GM12878 (cell line): Measurements from ENCODE around the gene DNAJC3. TPM values are rescaled to one million over a fixed set of nuclear protein-coding genes. Genes with fewer than 3 reads are reported as not detected.

Source experiments
- ATAC-seq: fragments of 200-7000 bp; cut with Tn5 transposase; 3 replicates; pipeline ENCODE4 v1.9.1; 2020; ENCODE audit warnings: mild to moderate bottlenecking, moderate library complexity
- BruUV-seq: library from RNA; stranded (reverse); fragments of 400-500 nt; replicated peaks from 2 replicates; lab custom pipeline; 2021; lab: Mats Ljungman, UMichigan
- CTCF ChIA-PET: fragments of 300-600 bp; sonication (Branson Sonifier 250); formaldehyde crosslinking; extraction: SDS; loops from one replicate; lab custom pipeline; 2021; ENCODE audit warnings: inconsistent platforms; lab: Yijun Ruan, JAX
- POLR2A ChIA-PET: fragments of 350-600 bp; formaldehyde crosslinking; extraction: SDS; loops from one replicate; lab custom pipeline; 2021; ENCODE audit warnings: inconsistent platforms; lab: Charles Lee
- RAD21 ChIA-PET: fragments of 300-600 bp; sonication (Branson Sonifier 250); formaldehyde crosslinking; loops from one replicate; lab custom pipeline; 2023; ENCODE audit warnings: antibody characterized with exemption; ENCODE audit not compliant: unreplicated experiment; lab: Charles Lee
- SMC1A ChIA-PET: fragments of 300-600 bp; sonication (Branson Sonifier 250); formaldehyde crosslinking; loops from one replicate; lab custom pipeline; 2023; ENCODE audit not compliant: unreplicated experiment, uncharacterized antibody; lab: Charles Lee
- DNase-seq: peaks from one replicate; pipeline ENCODE4 v3.0.0-alpha.2; 2011; ENCODE audit warnings: low read depth, low spot score
- FAIRE-seq: peaks from 3 replicates; lab custom pipeline; 2011; peaks lifted over from hg19 to GRCh38; lab: Jason Lieb, UNC
- H2AFZ ChIP-seq: 2 replicates; pipeline ENCODE4 v1.6.0; 2011; ENCODE audit warnings: low read depth, low read length, control low read depth; ENCODE audit not compliant: control insufficient read depth
- H3K27ac ChIP-seq: 2 replicates; pipeline ENCODE4 v1.5.1; 2011; ENCODE audit warnings: control low read depth; ENCODE audit not compliant: control insufficient read depth, insufficient read depth
- H3K27me3 ChIP-seq, 2 experiments: replicated peaks in 1 of 2; 2 replicates each; pipeline versions ENCODE4 v1.6.0 to v1.6.1; 2011; ENCODE audit warnings: low read length in 1 of 2; ENCODE audit not compliant: control insufficient read depth in 2 of 2, insufficient read depth in 2 of 2
- H3K36me3 ChIP-seq, 2 experiments: 2 replicates each; pipeline ENCODE4 v1.5.1; 2011; ENCODE audit warnings: low read length in 1 of 2; ENCODE audit not compliant: control insufficient read depth in 2 of 2, insufficient read depth in 2 of 2
- H3K4me1 ChIP-seq: 2 replicates; pipeline ENCODE4 v1.6.1; 2011; ENCODE audit warnings: mild to moderate bottlenecking, low read length, moderate library complexity, mixed read lengths; ENCODE audit not compliant: control insufficient read depth, insufficient read depth
- H3K4me2 ChIP-seq: 2 replicates; pipeline ENCODE4 v1.6.0; 2011; ENCODE audit warnings: control low read depth; ENCODE audit not compliant: control insufficient read depth, insufficient read depth
- H3K4me3 ChIP-seq: fragments of 200-600 bp; sonication (generic); 2 replicates; pipeline ENCODE4 v1.5.1; 2016
- H3K79me2 ChIP-seq: 2 replicates; pipeline ENCODE4 v1.6.0; 2011; ENCODE audit warnings: low read length; ENCODE audit not compliant: control insufficient read depth, insufficient read depth
- H3K9ac ChIP-seq: 2 replicates; pipeline ENCODE4 v1.8.0; 2011; ENCODE audit warnings: low read length, control low read depth, mixed read lengths; ENCODE audit not compliant: control insufficient read depth, insufficient read depth
- H3K9me3 ChIP-seq: replicated peaks from 3 replicates; pipeline ENCODE4 v1.5.1; 2011; ENCODE audit warnings: mild to moderate bottlenecking, low read length; ENCODE audit not compliant: control insufficient read depth, insufficient read depth
- H4K20me1 ChIP-seq: 2 replicates; pipeline ENCODE4 v1.6.0; 2011; ENCODE audit not compliant: control insufficient read depth, insufficient read depth
- BHLHE40 ChIP-seq, 2 experiments: fragments of 450-650 bp in 1 of 2; IDR thresholded peaks; 2 replicates each; pipeline ENCODE4 v1.6.1; 2011 to 2017; ENCODE audit warnings: low read depth in 2 of 2, borderline replicate concordance in 1 of 2, improper control_type of control experiment in 1 of 2, low read length in 1 of 2, mild to moderate bottlenecking in 1 of 2
- NFXL1 ChIP-seq: fragments of 450-650 bp; IDR thresholded peaks from 2 replicates; pipeline ENCODE4 v1.6.1; 2017; ENCODE audit warnings: antibody characterized with exemption, mild to moderate bottlenecking, borderline replicate concordance
- RB1 ChIP-seq: fragments of 450-650 bp; formaldehyde crosslinking; IDR thresholded peaks from 2 replicates; pipeline ENCODE4 v1.6.1; 2017; ENCODE audit warnings: mild to moderate bottlenecking, borderline replicate concordance
- SIN3A ChIP-seq: IDR thresholded peaks from 2 replicates; pipeline ENCODE4 v1.6.1; 2012; ENCODE audit warnings: low read depth, low read length, improper control_type of control experiment
- SMAD1 ChIP-seq: fragments of 450-650 bp; IDR thresholded peaks from 2 replicates; pipeline ENCODE4 v1.6.1; 2018; ENCODE audit warnings: mild to moderate bottlenecking, low read depth; ENCODE audit not compliant: partially characterized antibody
- SMC3 ChIP-seq: IDR thresholded peaks from 2 replicates; pipeline ENCODE4 v1.6.1; 2011; ENCODE audit warnings: low read length, improper control_type of control experiment, borderline replicate concordance
- STAT3 ChIP-seq: IDR thresholded peaks from 2 replicates; pipeline ENCODE4 v1.6.1; 2011; ENCODE audit warnings: low read depth, low read length, improper control_type of control experiment
- TARDBP ChIP-seq: IDR thresholded peaks from 2 replicates; pipeline ENCODE4 v1.6.1; 2016; ENCODE audit warnings: borderline replicate concordance
- WGBS: methylation state at CpG from one replicate; pipeline ENCODE4 v1.1.6; 2016; ENCODE audit warnings: low lambda C conversion rate; ENCODE audit not compliant: insufficient replicate concordance, insufficient coverage; ENCODE audit errors: missing lambda C conversion rate; 5-methylcytosine and 5-hydroxymethylcytosine counted together
- in situ Hi-C: fragments of 300-500 bp; cut with MboI; formaldehyde crosslinking; loops from 9 replicates; pipeline ENCODE4 v1.14.3; 2018; ENCODE audit warnings: mixed read lengths
- intact Hi-C: fragments of 100-400 bp; cut with micrococcal nuclease; formaldehyde crosslinking; loops from one replicate; pipeline ENCODE4 v1.14.2; 2022; ENCODE audit not compliant: unreplicated experiment
- polyA plus RNA-seq, 11 experiments: library from polyadenylated mRNA; depleted of rRNA in 4 of 11; unstranded in 6 of 11; stranded (reverse) in 5 of 11; fragments of >200 nt; fragmentation: Nextera tagmentation in 4 of 11; fragmentation: Illumina TruSeq in 1 of 11; extraction: Ambion mirVana in 4 of 11; extraction: Trizol in 1 of 11; gene quantifications; 1 replicate in 1 of 11; 2 replicates in 10 of 11; pipeline versions ENCODE4 v1.2.1 to v1.2.3, GENCODE V29; 2011 to 2016; ENCODE audit warnings: inconsistent platforms in 2 of 11, missing spikeins in 2 of 11, low read depth in 1 of 11
- total RNA-seq, 4 experiments: library from RNA; depleted of rRNA in 3 of 4; stranded (reverse); fragments of >200 nt in 3 of 4; fragmentation: Illumina TruSeq in 1 of 4; extraction: Trizol in 1 of 4; gene quantifications; 2 replicates each; pipeline versions ENCODE4 v1.2.1 to v1.2.3, GENCODE V29; 2013 to 2021
- TF ChIP-seq, protein P1 (sequence below): IDR thresholded peaks from 2 replicates; pipeline ENCODE4 v1.6.1; 2012; ENCODE audit warnings: low read depth, low read length, improper control_type of control experiment

The DNAJC3 gene
- total and polyA plus RNA-seq, 10 of the 15 experiments (the other 5 are each of a cell fraction or from before 2014, with no cell fraction given): 9.3 to 37.4 (median 19.0) TPM

GRCh38 chr13:95783747-95784146 lies 106.8 kb downstream of the DNAJC3 start (continued):
- TF ChIP-seq, protein P1, sequence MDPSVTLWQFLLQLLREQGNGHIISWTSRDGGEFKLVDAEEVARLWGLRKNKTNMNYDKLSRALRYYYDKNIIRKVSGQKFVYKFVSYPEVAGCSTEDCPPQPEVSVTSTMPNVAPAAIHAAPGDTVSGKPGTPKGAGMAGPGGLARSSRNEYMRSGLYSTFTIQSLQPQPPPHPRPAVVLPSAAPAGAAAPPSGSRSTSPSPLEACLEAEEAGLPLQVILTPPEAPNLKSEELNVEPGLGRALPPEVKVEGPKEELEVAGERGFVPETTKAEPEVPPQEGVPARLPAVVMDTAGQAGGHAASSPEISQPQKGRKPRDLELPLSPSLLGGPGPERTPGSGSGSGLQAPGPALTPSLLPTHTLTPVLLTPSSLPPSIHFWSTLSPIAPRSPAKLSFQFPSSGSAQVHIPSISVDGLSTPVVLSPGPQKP: no peak

DNA sequence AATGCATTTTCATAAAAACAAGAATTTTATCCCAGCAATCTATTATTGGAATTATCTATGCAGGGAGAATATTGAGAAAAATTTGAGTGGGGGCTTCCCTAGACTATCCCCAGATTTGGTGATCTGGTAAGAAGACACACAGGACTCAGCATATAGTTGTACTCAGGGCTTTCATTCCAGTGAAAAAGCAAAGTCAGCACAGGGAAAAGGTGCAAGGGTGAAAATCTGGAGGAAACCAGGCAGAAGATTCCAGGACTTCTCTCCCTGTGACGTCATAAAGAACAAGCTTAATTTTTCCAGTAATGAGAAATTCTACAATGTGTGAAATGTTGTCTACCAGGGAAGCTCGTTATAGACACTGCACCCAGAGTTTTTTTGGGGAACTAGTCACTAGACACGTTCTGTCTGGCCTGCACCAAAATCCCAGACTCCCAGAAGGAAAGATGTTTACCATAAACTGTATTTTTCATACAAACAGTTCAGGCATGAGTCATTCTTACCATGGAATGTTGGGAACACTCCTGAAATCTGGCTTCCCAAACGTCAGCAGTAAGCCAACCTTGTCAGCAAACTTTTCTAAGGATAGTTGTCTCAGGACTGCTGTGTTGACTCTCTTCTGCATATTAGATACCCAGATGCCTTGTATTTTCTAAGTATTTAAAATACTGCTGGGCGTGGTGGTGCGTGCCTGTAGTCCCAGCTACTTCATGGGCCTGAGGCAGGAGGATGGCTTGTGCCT lies 107.4 kb downstream of the DNAJC3 start:
- H3K4me2 ChIP-seq: no peak overlapping the region
- 88% methylated on average over 6 of the region's 6 CpGs for WGBS

More for the DNA sequence above, 107.4 kb downstream of the DNAJC3 start:
- Histone ChIP-seq H3K79me2 (no peaks in the 10 kb centered on the region), H2AFZ (no peak overlapping the region), H3K4me3 (no peak overlapping the region), H3K36me3 (peaks cover 2 to 28% of the 10 kb centered on the region in 2 experiments; a peak in 2 of 4 replicates), H4K20me1 (no peaks in the 10 kb centered on the region), H3K27me3 (no peaks in the 10 kb centered on the region), H3K4me1 (no peaks in the 10 kb centered on the region), H3K9me3 (no peaks in the 10 kb centered on the region; the same call in 2 of the 3 replicates), H3K27ac (no peak overlapping the region), H3K9ac (no peak overlapping the region)
- in situ Hi-C loops: no loop called here
- ChIA-PET CTCF (no interaction called here), POLR2A (no interaction called here), RAD21 (no interaction called here), SMC1A (interaction anchor here (0.6 to 1.1 kb wide), 2 partner anchors 9 to 59 kb away, joined by 3 read pairs; no protein-coding TSS in a partner anchor)
- BruUV-seq: no TSS peak
- intact Hi-C loops: no loop called here
- FAIRE-seq: no peak
- ATAC-seq: no peak
- no peak for TF ChIP-seq RB1
- no peak for TF ChIP-seq BHLHE40 (IDR thresholded peaks at IDR 0.05; ENCODE audit: borderline replicate concordance in 1 of 2, low read depth in 2 of 2, low read length in 1 of 2)
- no peak for TF ChIP-seq TARDBP
- TF ChIP-seq SMAD1: no peak
- TF ChIP-seq SIN3A: no peak
- no peak for TF ChIP-seq STAT3
- TF ChIP-seq NFXL1: no peak
- no peak for TF ChIP-seq SMC3
- DNase-seq: no peak
